Keratinocyte (primary cell): Measurements from ENCODE around the gene RFTN1. TPM values are rescaled to one million over a fixed set of nuclear protein-coding genes. Genes with fewer than 3 reads are reported as not detected.

Experiments used
- DNase-seq: peaks from one replicate; pipeline ENCODE4 v3.0.0-alpha.2; 2011; ENCODE audit warnings: low read depth, missing footprints, low spot score
- FAIRE-seq: peaks from 2 replicates; lab custom pipeline; 2011; peaks lifted over from hg19 to GRCh38; lab: Jason Lieb, UNC
- H2AFZ ChIP-seq: 2 replicates; pipeline ENCODE4 v1.6.0; 2012; ENCODE audit warnings: low read length, control low read depth, inconsistent platforms; ENCODE audit not compliant: control insufficient read depth
- H3K27ac ChIP-seq: 2 replicates; pipeline ENCODE4 v1.5.1; 2011; ENCODE audit warnings: low read length; ENCODE audit not compliant: control insufficient read depth, insufficient read depth
- H3K27me3 ChIP-seq: 3 replicates; pipeline ENCODE4 v1.6.0; 2011; ENCODE audit warnings: low read length; ENCODE audit not compliant: control insufficient read depth, insufficient read depth; ENCODE audit errors: extremely low read depth
- H3K36me3 ChIP-seq, 2 experiments: 2 replicates in 1 of 2; 3 replicates in 1 of 2; pipeline ENCODE4 v1.5.1; 2011; ENCODE audit warnings: low read length in 2 of 2, mild to moderate bottlenecking in 1 of 2; ENCODE audit not compliant: control insufficient read depth in 2 of 2, insufficient read depth in 2 of 2; ENCODE audit errors: extremely low read depth in 1 of 2
- H3K4me1 ChIP-seq: 3 replicates; pipeline ENCODE4 v1.5.1; 2011; ENCODE audit warnings: low read length; ENCODE audit not compliant: control insufficient read depth, insufficient read depth; ENCODE audit errors: extremely low read depth
- H3K4me2 ChIP-seq: 3 replicates; pipeline ENCODE4 v1.6.0; 2011; ENCODE audit warnings: low read depth, low read length; ENCODE audit not compliant: control insufficient read depth, insufficient read depth; ENCODE audit errors: extremely low read depth
- H3K4me3 ChIP-seq, 3 experiments: fragments of 200-600 bp in 1 of 3; sonication (generic) in 1 of 3; 2 replicates in 2 of 3; 3 replicates in 1 of 3; pipeline ENCODE4 v1.5.1; 2011 to 2016; ENCODE audit warnings: low read length in 3 of 3, mild to moderate bottlenecking in 3 of 3, control low read depth in 2 of 3, inconsistent platforms in 1 of 3, low read depth in 1 of 3, mixed read lengths in 1 of 3, mixed run types in 1 of 3, moderate library complexity in 1 of 3; ENCODE audit not compliant: control insufficient read depth in 2 of 3, insufficient read depth in 2 of 3; ENCODE audit errors: extremely low read depth in 1 of 3
- H3K79me2 ChIP-seq: 2 replicates; pipeline ENCODE4 v1.6.0; 2012; ENCODE audit warnings: low read length; ENCODE audit not compliant: control insufficient read depth, insufficient read depth
- H3K9ac ChIP-seq: 3 replicates; pipeline ENCODE4 v1.6.0; 2011; ENCODE audit warnings: low read length; ENCODE audit not compliant: control insufficient read depth, insufficient read depth; ENCODE audit errors: extremely low read depth
- H3K9me1 ChIP-seq: 3 replicates; pipeline ENCODE4 v1.6.0; 2011; ENCODE audit warnings: low read length; ENCODE audit not compliant: control insufficient read depth, insufficient read depth; ENCODE audit errors: extremely low read depth
- H3K9me3 ChIP-seq: 2 replicates; pipeline ENCODE4 v1.5.1; 2012; ENCODE audit warnings: low read depth, low read length; ENCODE audit not compliant: control insufficient read depth
- H4K20me1 ChIP-seq: 3 replicates; pipeline ENCODE4 v1.6.0; 2011; ENCODE audit warnings: low read length; ENCODE audit not compliant: control insufficient read depth, insufficient read depth; ENCODE audit errors: extremely low read depth
- EZH2 ChIP-seq: IDR thresholded peaks from one replicate; pipeline ENCODE4 v1.6.1; 2012; ENCODE audit warnings: inconsistent platforms, mild to moderate bottlenecking, low read length, moderate library complexity
- dilution Hi-C: fragments of 300-500 bp; cut with MboI; formaldehyde crosslinking; loops from one replicate; pipeline ENCODE4 v1.7.0; 2020; ENCODE audit warnings: low sequenced_read_pairs; ENCODE audit not compliant: extremely low pct_ligation_motif_present
- polyA plus RNA-seq, 5 experiments: library from polyadenylated mRNA; depleted of rRNA in 3 of 5; stranded (reverse) in 3 of 5; stranded (forward) in 1 of 5; unstranded in 1 of 5; fragments of >200 nt; gene quantifications; 1 replicate in 1 of 5; 2 replicates in 3 of 5; 3 replicates in 1 of 5; pipeline versions ENCODE4 v1.2.1 to v1.2.3, GENCODE V29; 2011 to 2012; ENCODE audit warnings: missing spikeins in 2 of 5, low read depth in 1 of 5, low replicate concordance in 1 of 5
- TF ChIP-seq, protein P1 (sequence below), 3 experiments: IDR thresholded peaks in 1 of 3; conservative IDR thresholded peaks in 1 of 3; optimal IDR thresholded peaks in 1 of 3; 2 replicates in 2 of 3; 3 replicates in 1 of 3; pipeline versions ENCODE3 to v1.5.1; 2011; ENCODE audit warnings: low read length in 3 of 3, mild to moderate bottlenecking in 3 of 3, moderate library complexity in 2 of 3, control low read depth in 1 of 3, inconsistent platforms in 1 of 3; ENCODE audit not compliant: insufficient read depth in 2 of 3; ENCODE audit errors: extremely low read depth in 1 of 3

RFTN1 gene
- polyA plus RNA-seq, 1 donor (not counting 4 experiments of a cell fraction or from before 2014, with no cell fraction given) = 18.0 TPM

DNA sequence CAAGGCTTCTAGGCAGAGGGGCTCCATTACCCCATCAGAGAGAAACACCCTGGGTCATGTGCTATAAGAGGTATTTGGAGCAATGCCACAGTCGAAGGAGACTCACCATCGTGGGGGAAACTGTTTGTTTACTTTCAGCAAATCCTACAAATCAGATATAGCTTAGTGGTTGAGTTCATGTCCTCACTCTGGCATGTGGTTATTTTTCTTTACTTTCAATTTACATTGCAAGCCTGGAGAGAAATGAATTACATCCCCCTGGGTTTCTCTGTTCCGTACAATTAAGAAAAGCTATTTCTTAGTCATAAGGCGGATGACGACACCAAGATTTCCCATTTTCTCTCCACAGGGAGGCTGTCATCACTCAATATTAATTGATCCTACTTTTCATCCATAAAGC lies 36.9 kb downstream of the RFTN1 start:
- dilution Hi-C loops = no loop called here
- Histone ChIP-seq H3K27ac (no peak overlapping the region), H3K9me1 (no peaks in the 10 kb centered on the region), H3K4me1 (peaks cover 17% of the 10 kb centered on the region), H3K9me3 (no peaks in the 10 kb centered on the region), H4K20me1 (no peaks in the 10 kb centered on the region), H3K27me3 (no peaks in the 10 kb centered on the region), H2AFZ (no peak overlapping the region), H3K36me3 (peaks cover 0 to 3% of the 10 kb centered on the region in 2 experiments), H3K4me2 (no peak overlapping the region), H3K4me3 (no peak overlapping the region), H3K9ac (no peak overlapping the region), H3K79me2 (no peaks in the 10 kb centered on the region)
- TF ChIP-seq, protein P1, sequence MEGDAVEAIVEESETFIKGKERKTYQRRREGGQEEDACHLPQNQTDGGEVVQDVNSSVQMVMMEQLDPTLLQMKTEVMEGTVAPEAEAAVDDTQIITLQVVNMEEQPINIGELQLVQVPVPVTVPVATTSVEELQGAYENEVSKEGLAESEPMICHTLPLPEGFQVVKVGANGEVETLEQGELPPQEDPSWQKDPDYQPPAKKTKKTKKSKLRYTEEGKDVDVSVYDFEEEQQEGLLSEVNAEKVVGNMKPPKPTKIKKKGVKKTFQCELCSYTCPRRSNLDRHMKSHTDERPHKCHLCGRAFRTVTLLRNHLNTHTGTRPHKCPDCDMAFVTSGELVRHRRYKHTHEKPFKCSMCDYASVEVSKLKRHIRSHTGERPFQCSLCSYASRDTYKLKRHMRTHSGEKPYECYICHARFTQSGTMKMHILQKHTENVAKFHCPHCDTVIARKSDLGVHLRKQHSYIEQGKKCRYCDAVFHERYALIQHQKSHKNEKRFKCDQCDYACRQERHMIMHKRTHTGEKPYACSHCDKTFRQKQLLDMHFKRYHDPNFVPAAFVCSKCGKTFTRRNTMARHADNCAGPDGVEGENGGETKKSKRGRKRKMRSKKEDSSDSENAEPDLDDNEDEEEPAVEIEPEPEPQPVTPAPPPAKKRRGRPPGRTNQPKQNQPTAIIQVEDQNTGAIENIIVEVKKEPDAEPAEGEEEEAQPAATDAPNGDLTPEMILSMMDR (optimal IDR thresholded peaks at IDR 0.05 in 1 of 3, IDR thresholded peaks at IDR 0.05 in 1 of 3, conservative IDR thresholded peaks at IDR 0.05 in 1 of 3; ENCODE audit: extremely low read depth in 1 of 3, insufficient read depth in 2 of 3, low read length in 3 of 3) = no peak
- no peak for TF ChIP-seq EZH2
- DNase-seq (no peak), FAIRE-seq (no peak)

DNA sequence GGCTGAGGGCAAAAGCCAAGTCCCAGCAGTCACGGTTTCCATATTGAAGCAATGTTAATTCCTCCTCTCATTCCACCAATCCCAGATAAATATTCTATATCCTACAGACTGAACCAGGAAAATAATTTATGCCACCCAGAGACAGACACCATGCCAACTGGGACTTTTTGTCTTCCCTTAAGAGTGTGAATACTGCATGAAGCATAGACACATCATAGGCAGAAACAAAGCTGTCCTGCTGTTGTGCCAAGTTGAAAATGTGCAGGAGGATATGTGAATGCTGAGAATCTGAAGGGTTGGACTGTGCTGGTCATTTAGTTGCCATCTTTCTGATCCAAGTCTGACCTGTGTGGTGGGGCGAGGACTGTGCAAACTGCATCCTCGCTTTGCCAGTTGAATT lies 37.7 kb downstream of the RFTN1 start:
- no peak overlapping the region for H3K4me3 ChIP-seq
- H3K27me3 ChIP-seq = no peaks in the 10 kb centered on the region
- H4K20me1 ChIP-seq = no peaks in the 10 kb centered on the region
- H3K9me1 ChIP-seq = no peaks in the 10 kb centered on the region
- peaks cover 8% of the 10 kb centered on the region for H3K4me1 ChIP-seq
- H3K36me3 ChIP-seq = peaks cover 0 to 3% of the 10 kb centered on the region in 2 experiments
- DNase-seq = no peak
- H3K27ac ChIP-seq = no peak overlapping the region
- no peak overlapping the region for H3K9ac ChIP-seq
- no peak overlapping the region for H3K4me2 ChIP-seq
- TF ChIP-seq, protein P1 (optimal IDR thresholded peaks at IDR 0.05 in 1 of 3, IDR thresholded peaks at IDR 0.05 in 1 of 3, conservative IDR thresholded peaks at IDR 0.05 in 1 of 3; ENCODE audit: extremely low read depth in 1 of 3, insufficient read depth in 2 of 3, low read length in 3 of 3) = no peak
- TF ChIP-seq EZH2 = no peak
- no peaks in the 10 kb centered on the region for H3K79me2 ChIP-seq
- dilution Hi-C loops = no loop called here
- FAIRE-seq = no peak
- no peaks in the 10 kb centered on the region for H3K9me3 ChIP-seq
- H2AFZ ChIP-seq = no peak overlapping the region
